ENCODE data around the gene TBC1D9.
A peak's percentile ranks its signal among the peaks of the same experiment; 100 is the strongest.

The TBC1D9 gene

GRCh38 chr4:140686796-140687195 is 69.4 kb downstream of the TBC1D9 start:
- peaks cover 22% of the 10 kb centered on the region for H3K4me1 Mint-ChIP-seq
- peaks cover 4% of the 10 kb centered on the region for H3K27me3 Mint-ChIP-seq (ENCODE audit: low read depth, poor library complexity)
- no peak for TF ChIP-seq CTCF (IDR thresholded peaks at IDR 0.05)
- DNase-seq: no peak
- no peaks in the 10 kb centered on the region for H3K9me3 Mint-ChIP-seq
- H3K27ac Mint-ChIP-seq: no peak overlapping the region
- H3K36me3 Mint-ChIP-seq (ENCODE audit: low read depth): peaks cover 15% of the 10 kb centered on the region
- H3K4me3 Mint-ChIP-seq: no peak overlapping the region

GRCh38 chr4:140684314-140684713 is 71.9 kb downstream of the TBC1D9 start:
- no peaks in the 10 kb centered on the region for H3K27me3 Mint-ChIP-seq (ENCODE audit: low read depth, poor library complexity)
- DNase-seq: no peak
- peaks cover 27% of the 10 kb centered on the region for H3K36me3 Mint-ChIP-seq (ENCODE audit: low read depth)
- no peak overlapping the region for H3K4me3 Mint-ChIP-seq
- H3K9me3 Mint-ChIP-seq: no peaks in the 10 kb centered on the region
- H3K27ac Mint-ChIP-seq: no peak overlapping the region
- H3K4me1 Mint-ChIP-seq: peaks cover 4% of the 10 kb centered on the region
- no peak for TF ChIP-seq CTCF (IDR thresholded peaks at IDR 0.05)

GRCh38 chr4:140681201-140681600 is 75.0 kb downstream of the TBC1D9 start:
- H3K27ac Mint-ChIP-seq: peak overlapping the region; percentile 14
- no peak overlapping the region for H3K4me3 Mint-ChIP-seq
- H3K36me3 Mint-ChIP-seq (ENCODE audit: low read depth): peaks cover 54% of the 10 kb centered on the region
- no peak for DNase-seq
- no peak for TF ChIP-seq CTCF (IDR thresholded peaks at IDR 0.05)
- no peaks in the 10 kb centered on the region for H3K9me3 Mint-ChIP-seq
- no peaks in the 10 kb centered on the region for H3K27me3 Mint-ChIP-seq (ENCODE audit: low read depth, poor library complexity)
- no peaks in the 10 kb centered on the region for H3K4me1 Mint-ChIP-seq

- DNase-seq: no peak
- H3K9me3 Mint-ChIP-seq: no peaks in the 10 kb centered on the region
- no peak for TF ChIP-seq CTCF (IDR thresholded peaks at IDR 0.05)
- H3K4me3 Mint-ChIP-seq: no peak overlapping the region
- peak overlapping the region; percentile 11 for H3K27ac Mint-ChIP-seq
- H3K4me1 Mint-ChIP-seq: no peaks in the 10 kb centered on the region
- no peaks in the 10 kb centered on the region for H3K27me3 Mint-ChIP-seq (ENCODE audit: low read depth, poor library complexity)
- H3K36me3 Mint-ChIP-seq (ENCODE audit: low read depth): peaks cover 60% of the 10 kb centered on the region
These were observed 75.5 kb downstream of the TBC1D9 start for GRCh38 chr4:140680686-140681085.

- Mint-ChIP-seq H3K9me3 (no peaks in the 10 kb centered on the region), H3K4me1 (no peaks in the 10 kb centered on the region), H3K4me3 (no peak overlapping the region), H3K27ac (no peak overlapping the region), H3K27me3 (ENCODE audit: low read depth, poor library complexity) (no peaks in the 10 kb centered on the region), H3K36me3 (ENCODE audit: low read depth) (peaks cover 55% of the 10 kb centered on the region)
- DNase-seq: no peak
- no peak for TF ChIP-seq CTCF (IDR thresholded peaks at IDR 0.05)
These were observed 76.6 kb downstream of the TBC1D9 start for GRCh38 chr4:140679576-140679975.

- Mint-ChIP-seq H3K4me1 (no peaks in the 10 kb centered on the region), H3K36me3 (ENCODE audit: low read depth) (peaks cover 43% of the 10 kb centered on the region), H3K27ac (no peak overlapping the region), H3K27me3 (ENCODE audit: low read depth, poor library complexity) (no peaks in the 10 kb centered on the region), H3K9me3 (no peaks in the 10 kb centered on the region), H3K4me3 (no peak overlapping the region)
- DNase-seq: no peak
- TF ChIP-seq CTCF (IDR thresholded peaks at IDR 0.05): no peak
These were observed 80.5 kb downstream of the TBC1D9 start for GRCh38 chr4:140675599-140676231.
